Fibroblast of lung (primary cell): Measurements from ENCODE around the gene CD58. TPM values are rescaled to one million over a fixed set of nuclear protein-coding genes. Genes with fewer than 3 reads are reported as not detected.

ENCODE experiments used
- DNase-seq, 2 donors: peaks; one replicate each; pipeline versions ENCODE4 v3.0.0 to v3.0.0-alpha.2; 2010; ENCODE audit warnings: low read depth in 2 of 2
- H2AFZ ChIP-seq: 2 replicates; pipeline ENCODE4 v1.5.1; 2012; ENCODE audit warnings: low read length, control low read depth, inconsistent platforms
- H3K27ac ChIP-seq: 2 replicates; pipeline ENCODE4 v1.5.1; 2011; ENCODE audit warnings: low read length, control low read depth; ENCODE audit not compliant: insufficient read depth
- H3K27me3 ChIP-seq: 2 replicates; pipeline ENCODE4 v1.5.1; 2011; ENCODE audit warnings: mild to moderate bottlenecking, low read length; ENCODE audit not compliant: control insufficient read depth, insufficient read depth
- H3K36me3 ChIP-seq: 2 replicates; pipeline ENCODE4 v1.5.1; 2011; ENCODE audit warnings: low read length; ENCODE audit not compliant: control insufficient read depth, insufficient read depth
- H3K4me1 ChIP-seq: 2 replicates; pipeline ENCODE4 v1.5.1; 2011; ENCODE audit warnings: low read length; ENCODE audit not compliant: control insufficient read depth, insufficient read depth; ENCODE audit errors: extremely low read depth
- H3K4me2 ChIP-seq: 2 replicates; pipeline ENCODE4 v1.5.1; 2011; ENCODE audit warnings: low read length, control low read depth; ENCODE audit not compliant: insufficient read depth; ENCODE audit errors: extremely low read depth
- H3K4me3 ChIP-seq, 4 experiments: fragments of 200-600 bp in 1 of 4; sonication (generic) in 1 of 4; replicated peaks in 1 of 4; 2 replicates each; pipeline ENCODE4 v1.5.1; 2011 to 2016; ENCODE audit warnings: low read length in 4 of 4, low read depth in 3 of 4, mild to moderate bottlenecking in 3 of 4, control low read depth in 2 of 4, inconsistent platforms in 1 of 4, mixed read lengths in 1 of 4; ENCODE audit not compliant: insufficient read depth in 1 of 4; ENCODE audit errors: control extremely low read depth in 1 of 4
- H3K79me2 ChIP-seq: 2 replicates; pipeline ENCODE4 v1.5.1; 2012; ENCODE audit warnings: mild to moderate bottlenecking, low read length, inconsistent platforms; ENCODE audit not compliant: control insufficient read depth, insufficient read depth
- H3K9ac ChIP-seq: 2 replicates; pipeline ENCODE4 v1.5.1; 2011; ENCODE audit warnings: mild to moderate bottlenecking, low read length, control low read depth; ENCODE audit not compliant: insufficient read depth
- H3K9me3 ChIP-seq: 2 replicates; pipeline ENCODE4 v1.5.1; 2012; ENCODE audit warnings: low read depth, low read length; ENCODE audit not compliant: control insufficient read depth, insufficient read depth
- H4K20me1 ChIP-seq: 2 replicates; pipeline ENCODE4 v1.5.1; 2011; ENCODE audit warnings: low read length; ENCODE audit not compliant: control insufficient read depth, insufficient read depth; ENCODE audit errors: extremely low read depth
- EZH2 ChIP-seq: IDR thresholded peaks from 2 replicates; pipeline ENCODE4 v1.5.1; 2012; ENCODE audit warnings: low read length, control low read depth, mild to moderate bottlenecking; ENCODE audit errors: missing control alignments
- polyA plus RNA-seq, 2 donors: library from polyadenylated mRNA; depleted of rRNA in 1 of 2; stranded (reverse) in 1 of 2; unstranded in 1 of 2; fragments of >200 nt; gene quantifications; 2 replicates each; pipeline ENCODE4 v1.2.1, GENCODE V29; 2011 to 2012; ENCODE audit warnings: missing spikeins in 1 of 2
- total RNA-seq: library from RNA; depleted of rRNA; stranded (reverse); fragments of >200 nt; gene quantifications from 2 replicates; pipeline ENCODE4 v1.2.1, GENCODE V29; 2014
- TF ChIP-seq, protein P1 (sequence below), 2 donors: IDR thresholded peaks in 1 of 2; conservative IDR thresholded peaks in 1 of 2; 1 replicate in 1 of 2; 2 replicates in 1 of 2; pipeline ENCODE4 v1.5.1; 2011 to 2012; ENCODE audit warnings: low read length in 2 of 2, control low read depth in 1 of 2, inconsistent platforms in 1 of 2, low read depth in 1 of 2, mild to moderate bottlenecking in 1 of 2

The CD58 gene
- total and polyA plus RNA-seq, 2 donors (not counting 1 experiment from before 2014, with no cell fraction given): 8.4 to 16.3 TPM

DNA sequence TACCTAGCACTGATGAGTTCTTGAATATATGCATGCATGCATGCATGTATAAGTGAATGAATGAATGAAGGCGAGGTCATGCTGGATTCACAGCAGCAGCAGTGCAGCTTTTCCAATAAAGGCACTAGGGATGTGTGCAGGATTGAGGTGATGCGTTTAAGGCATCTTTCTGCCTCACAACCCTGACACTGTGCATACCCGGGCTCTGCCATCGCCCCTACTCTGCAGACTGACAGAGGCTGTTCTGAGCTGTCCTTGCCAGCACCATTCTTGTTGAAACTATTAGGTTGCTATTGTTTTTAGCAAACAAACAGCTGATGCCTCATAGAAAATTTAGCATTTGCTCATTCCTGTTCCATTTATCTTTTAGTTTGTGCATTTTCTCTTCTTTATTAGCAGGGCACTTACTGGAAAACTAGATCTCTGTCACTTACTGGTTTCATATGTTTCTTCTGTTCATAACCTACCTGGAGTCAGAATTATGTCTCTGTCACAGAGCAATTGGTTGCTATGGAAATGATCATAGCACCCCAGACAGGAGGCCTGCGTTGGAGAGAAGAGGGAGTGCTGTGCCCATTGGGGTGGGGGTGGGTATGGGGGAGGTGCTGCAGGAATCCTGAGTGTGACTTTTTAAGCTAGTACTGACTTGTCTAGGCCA, 79.0 kb downstream of the CD58 start:
- no peak overlapping the region for H3K9ac ChIP-seq
- H4K20me1 ChIP-seq: no peaks in the 10 kb centered on the region
- H3K27me3 ChIP-seq: no peaks in the 10 kb centered on the region
- H3K27ac ChIP-seq: no peak overlapping the region
- peaks cover 6% of the 10 kb centered on the region for H3K4me1 ChIP-seq
- no peaks in the 10 kb centered on the region for H3K36me3 ChIP-seq
- TF ChIP-seq, protein P1, sequence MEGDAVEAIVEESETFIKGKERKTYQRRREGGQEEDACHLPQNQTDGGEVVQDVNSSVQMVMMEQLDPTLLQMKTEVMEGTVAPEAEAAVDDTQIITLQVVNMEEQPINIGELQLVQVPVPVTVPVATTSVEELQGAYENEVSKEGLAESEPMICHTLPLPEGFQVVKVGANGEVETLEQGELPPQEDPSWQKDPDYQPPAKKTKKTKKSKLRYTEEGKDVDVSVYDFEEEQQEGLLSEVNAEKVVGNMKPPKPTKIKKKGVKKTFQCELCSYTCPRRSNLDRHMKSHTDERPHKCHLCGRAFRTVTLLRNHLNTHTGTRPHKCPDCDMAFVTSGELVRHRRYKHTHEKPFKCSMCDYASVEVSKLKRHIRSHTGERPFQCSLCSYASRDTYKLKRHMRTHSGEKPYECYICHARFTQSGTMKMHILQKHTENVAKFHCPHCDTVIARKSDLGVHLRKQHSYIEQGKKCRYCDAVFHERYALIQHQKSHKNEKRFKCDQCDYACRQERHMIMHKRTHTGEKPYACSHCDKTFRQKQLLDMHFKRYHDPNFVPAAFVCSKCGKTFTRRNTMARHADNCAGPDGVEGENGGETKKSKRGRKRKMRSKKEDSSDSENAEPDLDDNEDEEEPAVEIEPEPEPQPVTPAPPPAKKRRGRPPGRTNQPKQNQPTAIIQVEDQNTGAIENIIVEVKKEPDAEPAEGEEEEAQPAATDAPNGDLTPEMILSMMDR (conservative IDR thresholded peaks at IDR 0.05 in 1 of 2, IDR thresholded peaks at IDR 0.05 in 1 of 2; ENCODE audit: low read depth in 1 of 2, low read length in 2 of 2): no peak
- TF ChIP-seq EZH2: no peak
- H3K79me2 ChIP-seq: no peaks in the 10 kb centered on the region
- H3K4me2 ChIP-seq: no peak overlapping the region
- no peak overlapping the region for H2AFZ ChIP-seq
- no peak overlapping the region for H3K4me3 ChIP-seq
- H3K9me3 ChIP-seq: no peaks in the 10 kb centered on the region
- DNase-seq: peak in 1 of 2 donors; percentile 23

DNA sequence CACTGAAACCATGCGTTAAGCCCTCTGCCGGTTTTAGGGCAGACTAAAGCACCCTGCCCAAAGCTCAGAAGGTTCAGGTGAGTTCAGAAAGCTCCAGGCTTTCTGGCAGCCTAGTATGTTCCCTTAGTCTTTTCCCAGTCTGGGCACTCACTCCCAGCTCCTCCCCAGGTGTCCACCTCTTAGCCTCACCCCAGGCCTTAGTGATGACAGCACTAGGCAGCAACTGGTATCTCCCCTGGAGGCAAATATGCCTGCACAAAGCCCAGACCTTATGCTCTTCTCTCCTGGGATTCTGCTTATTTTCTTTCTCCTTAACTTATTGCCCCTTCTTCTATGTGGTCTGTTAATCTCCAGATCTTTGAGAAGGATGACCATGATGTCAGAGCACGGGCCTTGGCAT, 80.2 kb downstream of the CD58 start:
- no peak overlapping the region for H3K27ac ChIP-seq
- no peak overlapping the region for H2AFZ ChIP-seq
- H3K4me2 ChIP-seq: no peak overlapping the region
- no peak for TF ChIP-seq EZH2
- H3K79me2 ChIP-seq: no peaks in the 10 kb centered on the region
- no peak overlapping the region for H3K4me3 ChIP-seq
- peaks cover 15% of the 10 kb centered on the region for H3K4me1 ChIP-seq
- H3K36me3 ChIP-seq: no peaks in the 10 kb centered on the region
- no peaks in the 10 kb centered on the region for H4K20me1 ChIP-seq
- no peaks in the 10 kb centered on the region for H3K27me3 ChIP-seq
- H3K9me3 ChIP-seq: no peaks in the 10 kb centered on the region
- no peak overlapping the region for H3K9ac ChIP-seq
- DNase-seq: no peak

DNA sequence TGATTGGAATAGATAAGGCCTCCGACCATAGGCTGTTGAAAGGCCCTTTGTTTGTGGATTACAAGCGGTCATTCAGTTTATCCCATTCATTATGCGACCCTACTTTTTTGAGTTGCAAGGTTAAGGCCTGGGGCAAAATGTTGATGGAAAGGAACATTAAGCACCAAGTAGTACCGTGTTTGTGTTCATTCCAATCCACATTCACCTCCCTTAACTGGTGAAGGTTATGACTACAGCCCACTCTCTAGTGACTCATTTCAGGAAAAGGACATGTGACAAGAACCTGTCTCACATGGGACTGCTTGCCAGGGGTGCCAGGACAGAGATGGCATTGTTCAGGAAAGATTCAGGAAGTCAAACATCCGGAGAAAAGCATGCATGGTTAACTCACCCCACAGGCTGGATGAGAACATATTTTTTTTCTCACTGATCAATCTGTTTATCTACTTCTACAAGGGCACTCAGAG, 81.6 kb downstream of the CD58 start:
- DNase-seq: peak in 1 of 2 donors; percentile 55
- Histone ChIP-seq H3K27ac (no peak overlapping the region), H3K4me2 (no peak overlapping the region), H3K4me1 (peaks cover 21% of the 10 kb centered on the region), H4K20me1 (no peaks in the 10 kb centered on the region), H3K9me3 (no peaks in the 10 kb centered on the region), H3K27me3 (no peaks in the 10 kb centered on the region), H3K36me3 (no peaks in the 10 kb centered on the region), H3K4me3 (no peak overlapping the region), H3K79me2 (no peaks in the 10 kb centered on the region), H2AFZ (no peak overlapping the region), H3K9ac (no peak overlapping the region)
- no peak for TF ChIP-seq EZH2
- TF ChIP-seq, protein P1 (conservative IDR thresholded peaks at IDR 0.05 in 1 of 2, IDR thresholded peaks at IDR 0.05 in 1 of 2; ENCODE audit: low read depth in 1 of 2, low read length in 2 of 2): no peak
